Astrocyte (in vitro differentiated cells and primary cell): ENCODE measurements around the gene TMSB10.

Source experiments
- EZH2 ChIP-seq: IDR thresholded peaks from 2 replicates; pipeline ENCODE4 v1.6.1; 2012; ENCODE audit warnings: mild to moderate bottlenecking, low read length, inconsistent platforms; ENCODE audit not compliant: insufficient read depth
- TF ChIP-seq, protein P1 (sequence below): IDR thresholded peaks from 2 replicates; pipeline ENCODE4 v1.5.1; 2011; ENCODE audit warnings: low read depth, mild to moderate bottlenecking, inconsistent platforms, low read length, moderate library complexity; ENCODE audit not compliant: insufficient read depth

DNA sequence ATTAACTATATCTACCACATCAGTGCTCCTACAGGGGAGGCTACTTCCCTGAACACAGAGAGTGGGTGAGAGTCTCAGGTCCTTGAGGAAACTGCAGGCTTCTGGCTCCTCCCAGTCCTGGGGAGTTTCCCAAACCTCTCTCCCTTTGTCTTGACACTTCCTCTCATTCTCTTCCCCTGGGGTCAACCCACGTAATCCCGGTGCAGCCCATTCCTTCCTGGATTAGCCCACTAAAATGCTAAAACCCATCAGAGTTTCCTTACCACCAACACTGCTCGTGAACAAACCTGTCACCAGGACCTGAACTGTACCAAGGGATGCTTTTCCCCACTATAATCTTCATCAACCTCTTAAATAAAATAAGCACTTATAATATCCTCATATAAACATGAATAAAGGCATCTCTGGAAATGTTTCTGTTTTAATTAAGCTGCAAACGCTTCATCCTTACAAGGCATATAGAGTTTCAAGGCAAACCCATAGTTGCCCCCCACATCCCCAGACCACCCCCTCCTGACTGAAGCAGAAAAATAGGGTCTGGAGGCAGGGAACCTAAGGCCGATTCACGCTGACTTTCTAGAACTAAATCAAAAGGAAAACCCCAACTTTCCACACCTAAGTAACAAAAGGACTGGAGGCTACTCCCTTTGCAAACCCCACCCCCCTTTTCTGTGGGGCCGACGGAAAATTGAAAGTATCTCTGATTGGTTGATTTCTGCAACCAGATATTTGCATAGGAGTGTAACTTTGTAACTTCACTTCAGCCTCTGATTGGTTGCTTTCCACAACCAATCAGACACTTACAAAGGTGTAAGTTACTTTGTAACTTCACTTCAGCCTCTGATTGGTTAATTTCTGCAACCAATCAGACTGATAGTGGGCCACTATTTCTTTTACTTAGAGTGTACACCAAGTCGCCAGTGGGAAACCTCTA lies 19.0 kb downstream of the TMSB10 start:
- TF ChIP-seq, protein P1, sequence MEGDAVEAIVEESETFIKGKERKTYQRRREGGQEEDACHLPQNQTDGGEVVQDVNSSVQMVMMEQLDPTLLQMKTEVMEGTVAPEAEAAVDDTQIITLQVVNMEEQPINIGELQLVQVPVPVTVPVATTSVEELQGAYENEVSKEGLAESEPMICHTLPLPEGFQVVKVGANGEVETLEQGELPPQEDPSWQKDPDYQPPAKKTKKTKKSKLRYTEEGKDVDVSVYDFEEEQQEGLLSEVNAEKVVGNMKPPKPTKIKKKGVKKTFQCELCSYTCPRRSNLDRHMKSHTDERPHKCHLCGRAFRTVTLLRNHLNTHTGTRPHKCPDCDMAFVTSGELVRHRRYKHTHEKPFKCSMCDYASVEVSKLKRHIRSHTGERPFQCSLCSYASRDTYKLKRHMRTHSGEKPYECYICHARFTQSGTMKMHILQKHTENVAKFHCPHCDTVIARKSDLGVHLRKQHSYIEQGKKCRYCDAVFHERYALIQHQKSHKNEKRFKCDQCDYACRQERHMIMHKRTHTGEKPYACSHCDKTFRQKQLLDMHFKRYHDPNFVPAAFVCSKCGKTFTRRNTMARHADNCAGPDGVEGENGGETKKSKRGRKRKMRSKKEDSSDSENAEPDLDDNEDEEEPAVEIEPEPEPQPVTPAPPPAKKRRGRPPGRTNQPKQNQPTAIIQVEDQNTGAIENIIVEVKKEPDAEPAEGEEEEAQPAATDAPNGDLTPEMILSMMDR: no peak
- no peak for TF ChIP-seq EZH2
